Fibroblast of lung (primary cell): ENCODE data around the gene TAS2R7. TPM values are rescaled to one million over a fixed set of nuclear protein-coding genes. Genes with fewer than 3 reads are reported as not detected.

Experiments used
- DNase-seq, 2 donors: peaks; one replicate each; pipeline versions ENCODE4 v3.0.0 to v3.0.0-alpha.2; 2010; ENCODE audit warnings: low read depth in 2 of 2
- H2AFZ ChIP-seq: 2 replicates; pipeline ENCODE4 v1.5.1; 2012; ENCODE audit warnings: low read length, control low read depth, inconsistent platforms
- H3K27ac ChIP-seq: 2 replicates; pipeline ENCODE4 v1.5.1; 2011; ENCODE audit warnings: low read length, control low read depth; ENCODE audit not compliant: insufficient read depth
- H3K27me3 ChIP-seq: 2 replicates; pipeline ENCODE4 v1.5.1; 2011; ENCODE audit warnings: mild to moderate bottlenecking, low read length; ENCODE audit not compliant: control insufficient read depth, insufficient read depth
- H3K36me3 ChIP-seq: 2 replicates; pipeline ENCODE4 v1.5.1; 2011; ENCODE audit warnings: low read length; ENCODE audit not compliant: control insufficient read depth, insufficient read depth
- H3K4me1 ChIP-seq: 2 replicates; pipeline ENCODE4 v1.5.1; 2011; ENCODE audit warnings: low read length; ENCODE audit not compliant: control insufficient read depth, insufficient read depth; ENCODE audit errors: extremely low read depth
- H3K4me2 ChIP-seq: 2 replicates; pipeline ENCODE4 v1.5.1; 2011; ENCODE audit warnings: low read length, control low read depth; ENCODE audit not compliant: insufficient read depth; ENCODE audit errors: extremely low read depth
- H3K4me3 ChIP-seq, 4 experiments: fragments of 200-600 bp in 1 of 4; sonication (generic) in 1 of 4; replicated peaks in 1 of 4; 2 replicates each; pipeline ENCODE4 v1.5.1; 2011 to 2016; ENCODE audit warnings: low read length in 4 of 4, low read depth in 3 of 4, mild to moderate bottlenecking in 3 of 4, control low read depth in 2 of 4, inconsistent platforms in 1 of 4, mixed read lengths in 1 of 4; ENCODE audit not compliant: insufficient read depth in 1 of 4; ENCODE audit errors: control extremely low read depth in 1 of 4
- H3K79me2 ChIP-seq: 2 replicates; pipeline ENCODE4 v1.5.1; 2012; ENCODE audit warnings: mild to moderate bottlenecking, low read length, inconsistent platforms; ENCODE audit not compliant: control insufficient read depth, insufficient read depth
- H3K9ac ChIP-seq: 2 replicates; pipeline ENCODE4 v1.5.1; 2011; ENCODE audit warnings: mild to moderate bottlenecking, low read length, control low read depth; ENCODE audit not compliant: insufficient read depth
- H3K9me3 ChIP-seq: 2 replicates; pipeline ENCODE4 v1.5.1; 2012; ENCODE audit warnings: low read depth, low read length; ENCODE audit not compliant: control insufficient read depth, insufficient read depth
- H4K20me1 ChIP-seq: 2 replicates; pipeline ENCODE4 v1.5.1; 2011; ENCODE audit warnings: low read length; ENCODE audit not compliant: control insufficient read depth, insufficient read depth; ENCODE audit errors: extremely low read depth
- CTCF ChIP-seq, 2 donors: IDR thresholded peaks in 1 of 2; conservative IDR thresholded peaks in 1 of 2; 1 replicate in 1 of 2; 2 replicates in 1 of 2; pipeline ENCODE4 v1.5.1; 2011 to 2012; ENCODE audit warnings: low read length in 2 of 2, control low read depth in 1 of 2, inconsistent platforms in 1 of 2, low read depth in 1 of 2, mild to moderate bottlenecking in 1 of 2
- EZH2 ChIP-seq: IDR thresholded peaks from 2 replicates; pipeline ENCODE4 v1.5.1; 2012; ENCODE audit warnings: low read length, control low read depth, mild to moderate bottlenecking; ENCODE audit errors: missing control alignments
- polyA plus RNA-seq, 2 donors: library from polyadenylated mRNA; depleted of rRNA in 1 of 2; stranded (reverse) in 1 of 2; unstranded in 1 of 2; fragments of >200 nt; gene quantifications; 2 replicates each; pipeline ENCODE4 v1.2.1, GENCODE V29; 2011 to 2012; ENCODE audit warnings: missing spikeins in 1 of 2
- total RNA-seq: library from RNA; depleted of rRNA; stranded (reverse); fragments of >200 nt; gene quantifications from 2 replicates; pipeline ENCODE4 v1.2.1, GENCODE V29; 2014

Gene TAS2R7
- total and polyA plus RNA-seq, 2 donors (not counting 1 experiment from before 2014, with no cell fraction given) = not detected

DNA sequence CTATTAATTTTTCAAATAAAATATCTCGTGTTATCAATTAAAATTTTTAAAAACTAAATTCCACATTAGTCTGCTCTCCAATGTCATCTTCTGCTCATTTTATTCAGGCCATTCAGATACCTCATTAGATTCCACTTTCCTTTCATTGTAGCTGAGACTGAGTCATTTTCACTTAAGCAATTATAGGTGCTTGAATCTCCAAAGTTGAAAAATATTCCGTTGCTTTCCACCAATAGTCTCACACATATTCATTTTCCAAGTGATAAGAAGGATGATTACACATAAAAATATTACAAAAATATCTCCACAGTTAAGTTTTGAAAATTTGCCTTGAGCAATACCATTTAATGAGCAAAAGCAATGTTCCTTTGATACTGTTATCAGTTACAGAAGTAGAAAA is 42.8 kb downstream of the TAS2R7 start:
- no peaks in the 10 kb centered on the region for H3K4me1 ChIP-seq
- DNase-seq = no peak
- H3K4me2 ChIP-seq = no peak overlapping the region
- no peaks in the 10 kb centered on the region for H3K79me2 ChIP-seq
- H4K20me1 ChIP-seq = no peaks in the 10 kb centered on the region
- H3K27ac ChIP-seq = no peak overlapping the region
- no peak for TF ChIP-seq CTCF (conservative IDR thresholded peaks at IDR 0.05 in 1 of 2, IDR thresholded peaks at IDR 0.05 in 1 of 2; ENCODE audit: low read depth in 1 of 2, low read length in 2 of 2)
- no peak for TF ChIP-seq EZH2
- no peak overlapping the region for H3K9ac ChIP-seq
- no peaks in the 10 kb centered on the region for H3K9me3 ChIP-seq
- no peaks in the 10 kb centered on the region for H3K36me3 ChIP-seq
- H3K4me3 ChIP-seq = no peak overlapping the region
- no peak overlapping the region for H2AFZ ChIP-seq
- peaks cover 3% of the 10 kb centered on the region for H3K27me3 ChIP-seq

GRCh38 chr12:10756194-10756593 is 46.2 kb downstream of the TAS2R7 start:
- Histone ChIP-seq H3K79me2 (no peaks in the 10 kb centered on the region), H3K27me3 (no peaks in the 10 kb centered on the region), H2AFZ (no peak overlapping the region), H3K27ac (no peak overlapping the region), H3K4me2 (no peak overlapping the region), H3K9me3 (no peaks in the 10 kb centered on the region), H3K9ac (no peak overlapping the region), H3K4me3 (no peak overlapping the region), H4K20me1 (no peaks in the 10 kb centered on the region), H3K36me3 (no peaks in the 10 kb centered on the region), H3K4me1 (no peaks in the 10 kb centered on the region)
- TF ChIP-seq CTCF (conservative IDR thresholded peaks at IDR 0.05 in 1 of 2, IDR thresholded peaks at IDR 0.05 in 1 of 2; ENCODE audit: low read depth in 1 of 2, low read length in 2 of 2) = no peak
- TF ChIP-seq EZH2 = no peak
- DNase-seq = no peak

DNA sequence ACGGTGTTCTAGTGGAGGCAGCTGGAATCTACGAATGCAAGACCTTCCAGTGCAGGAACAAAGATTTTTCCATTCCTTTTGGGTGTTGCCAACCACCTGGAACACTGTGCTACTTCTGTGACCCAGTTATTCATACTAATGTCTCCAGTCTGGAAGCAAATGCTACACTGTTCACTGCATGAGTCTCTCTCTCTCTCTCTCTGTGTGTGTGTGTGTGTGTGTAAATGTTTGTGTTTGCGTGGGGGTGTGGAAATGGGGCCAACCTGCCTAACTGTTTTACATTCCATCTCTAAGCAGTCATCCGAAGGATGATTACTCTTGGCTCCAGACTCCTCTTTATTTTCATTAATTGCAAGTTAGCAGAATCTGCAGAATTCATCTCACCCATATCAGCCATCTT is 49.4 kb downstream of the TAS2R7 start:
- DNase-seq = peak; percentile 12 to 80
- Histone ChIP-seq H3K4me3 (no peak overlapping the region), H2AFZ (no peak overlapping the region), H3K36me3 (no peaks in the 10 kb centered on the region), H3K27ac (no peak overlapping the region), H3K79me2 (no peaks in the 10 kb centered on the region), H3K27me3 (no peaks in the 10 kb centered on the region), H4K20me1 (no peaks in the 10 kb centered on the region), H3K4me2 (no peak overlapping the region), H3K4me1 (no peaks in the 10 kb centered on the region), H3K9me3 (no peaks in the 10 kb centered on the region), H3K9ac (no peak overlapping the region)
- no peak for TF ChIP-seq EZH2
- TF ChIP-seq CTCF (conservative IDR thresholded peaks at IDR 0.05 in 1 of 2, IDR thresholded peaks at IDR 0.05 in 1 of 2; ENCODE audit: low read depth in 1 of 2, low read length in 2 of 2) = no peak

Other genes starting within 250 kb of the TAS2R7 start
- gene MAGOHB, start 189.0 kb downstream of the TAS2R7 start, total RNA-seq = 10.5 and 21.1 TPM in 2 replicates
- 29.8 and 48.6 TPM in 2 replicates for gene MAGOHB, start 189.0 kb downstream of the TAS2R7 start, polyA plus RNA-seq
- under 0.01 TPM in 1 of 2 replicates, not detected in the other for gene STYK1, start 128.6 kb downstream of the TAS2R7 start, total RNA-seq
- 0.41 TPM in 1 of 2 replicates, not detected in the other for gene STYK1, start 128.6 kb downstream of the TAS2R7 start, polyA plus RNA-seq
- gene YBX3, start 79.3 kb downstream of the TAS2R7 start, total RNA-seq = 97.8 and 109 TPM in 2 replicates
- 150 and 172 TPM in 2 replicates for gene YBX3, start 79.3 kb downstream of the TAS2R7 start, polyA plus RNA-seq
- gene TAS2R8, start 4.7 kb upstream of the TAS2R7 start, total RNA-seq = under 0.01 TPM in 1 of 2 replicates, not detected in the other
- not detected in 2 replicates for gene TAS2R8, start 4.7 kb upstream of the TAS2R7 start, polyA plus RNA-seq
- gene TAS2R9, start 7.5 kb upstream of the TAS2R7 start, total RNA-seq = 0.17 TPM in 1 of 2 replicates, not detected in the other
- gene TAS2R9, start 7.5 kb upstream of the TAS2R7 start, polyA plus RNA-seq = not detected in 2 replicates
- 0.50 and 0.51 TPM in 2 replicates for gene TAS2R10, start 23.7 kb upstream of the TAS2R7 start, total RNA-seq
- gene TAS2R10, start 23.7 kb upstream of the TAS2R7 start, polyA plus RNA-seq = 0.06 and 0.10 TPM in 2 replicates
- gene PRR4, start 46.8 kb upstream of the TAS2R7 start, total RNA-seq = 0.66 and 0.77 TPM in 2 replicates
- gene PRR4, start 46.8 kb upstream of the TAS2R7 start, polyA plus RNA-seq = 0.93 and 1.7 TPM in 2 replicates
- gene PRH1, start 81.6 kb upstream of the TAS2R7 start, total RNA-seq = 8.7 and 19.2 TPM in 2 replicates
- gene PRH1, start 81.6 kb upstream of the TAS2R7 start, polyA plus RNA-seq = 1.2 and 1.6 TPM in 2 replicates
- gene TAS2R13, start 106.9 kb upstream of the TAS2R7 start, total RNA-seq = 1.0 and 1.7 TPM in 2 replicates
- gene TAS2R13, start 106.9 kb upstream of the TAS2R7 start, polyA plus RNA-seq = not detected in 2 replicates
- gene PRH2, start 126.6 kb upstream of the TAS2R7 start, total RNA-seq = not detected in 2 replicates
- 0.14 TPM in 1 of 2 replicates, not detected in the other for gene PRH2, start 126.6 kb upstream of the TAS2R7 start, polyA plus RNA-seq
- gene TAS2R14, start 136.6 kb upstream of the TAS2R7 start, total RNA-seq = 2.1 and 2.6 TPM in 2 replicates
- gene TAS2R14, start 136.6 kb upstream of the TAS2R7 start, polyA plus RNA-seq = 1.3 and 2.0 TPM in 2 replicates
- 1.3 and 2.3 TPM in 2 replicates for gene TAS2R50, start 184.3 kb upstream of the TAS2R7 start, total RNA-seq
- not detected in 2 replicates for gene TAS2R50, start 184.3 kb upstream of the TAS2R7 start, polyA plus RNA-seq
- 2.1 and 3.3 TPM in 2 replicates for gene TAS2R20, start 195.7 kb upstream of the TAS2R7 start, total RNA-seq
- 0.06 and 0.22 TPM in 2 replicates for gene TAS2R20, start 195.7 kb upstream of the TAS2R7 start, polyA plus RNA-seq
- gene TAS2R19, start 220.0 kb upstream of the TAS2R7 start, total RNA-seq = 3.1 and 5.3 TPM in 2 replicates
- gene TAS2R19, start 220.0 kb upstream of the TAS2R7 start, polyA plus RNA-seq = 0.10 and 0.49 TPM in 2 replicates
- 2.6 and 3.6 TPM in 2 replicates for gene TAS2R31, start 228.8 kb upstream of the TAS2R7 start, total RNA-seq
- 0.15 and 0.73 TPM in 2 replicates for gene TAS2R31, start 228.8 kb upstream of the TAS2R7 start, polyA plus RNA-seq